Suppressor macrophage treated with lipopolysaccharide for 4 hours (primary cell): ENCODE measurements around the gene PLCL2.

ENCODE experiments used
- DNase-seq: peaks from one replicate; pipeline ENCODE4 v3.0.0-alpha.2; 2020

PLCL2 gene

GRCh38 chr3:16896094-16896627, 11.4 kb downstream of the PLCL2 start:
- no peak for DNase-seq

GRCh38 chr3:16896820-16897219, 12.1 kb downstream of the PLCL2 start:
- DNase-seq, result no peak

GRCh38 chr3:16897254-16897926, 12.6 kb downstream of the PLCL2 start:
- no peak for DNase-seq

- DNase-seq, result no peak
Measured at GRCh38 chr3:16898595-16899395, 14.0 kb downstream of the PLCL2 start.

- no peak for DNase-seq
Measured at GRCh38 chr3:16899919-16900318, 15.2 kb downstream of the PLCL2 start.

GRCh38 chr3:16900779-16901440, 16.2 kb downstream of the PLCL2 start:
- no peak for DNase-seq

GRCh38 chr3:16904423-16905417, 20.0 kb downstream of the PLCL2 start:
- DNase-seq, result peak; percentile 21

- no peak for DNase-seq
Measured at GRCh38 chr3:16905704-16906103, 20.9 kb downstream of the PLCL2 start.

- DNase-seq, result peak; percentile 19
Measured at GRCh38 chr3:16906682-16907081, 21.9 kb downstream of the PLCL2 start.

GRCh38 chr3:16907243-16907642, 22.5 kb downstream of the PLCL2 start:
- DNase-seq, result no peak

GRCh38 chr3:16908016-16908807, 23.5 kb downstream of the PLCL2 start:
- DNase-seq, result no peak

GRCh38 chr3:16908896-16909295, 24.1 kb downstream of the PLCL2 start:
- DNase-seq, result no peak

GRCh38 chr3:16909802-16910201, 25.0 kb downstream of the PLCL2 start:
- no peak for DNase-seq

GRCh38 chr3:16910207-16910606, 25.5 kb downstream of the PLCL2 start:
- DNase-seq, result no peak

- DNase-seq, result no peak
Measured at GRCh38 chr3:16911916-16912315, 27.2 kb downstream of the PLCL2 start.

- peak; percentile 43 for DNase-seq
Measured at GRCh38 chr3:16912400-16913263, 27.9 kb downstream of the PLCL2 start.

GRCh38 chr3:16913264-16913580, 28.5 kb downstream of the PLCL2 start:
- DNase-seq, result no peak

- no peak for DNase-seq
Measured at GRCh38 chr3:16916840-16917239, 32.1 kb downstream of the PLCL2 start.

- DNase-seq, result peak; percentile 21
Measured at GRCh38 chr3:16917256-16917935, 32.6 kb downstream of the PLCL2 start.
